ENCODE results near the gene FKBP5. TPM values are rescaled to one million over a fixed set of nuclear protein-coding genes. Genes with fewer than 3 reads are reported as not detected.
A peak's percentile ranks its signal among the peaks of the same experiment; 100 is the strongest.
"Not testable (repeated sequence)": the region's sequence is repeated elsewhere in the genome, so short reads cannot be mapped to it uniquely, and the experiment has no call there.

The FKBP5 gene
- total and polyA plus RNA-seq, 4 donors = 6.9 to 19.9 (median 9.5) TPM

GRCh38 chr6:35694462-35694861 is 5.7 kb upstream of the FKBP5 start:
- H3K4me1 ChIP-seq (ENCODE audit: control insufficient read depth, insufficient read depth, low read length) = no peaks in the 10 kb centered on the region
- H3K27me3 ChIP-seq (ENCODE audit: control insufficient read depth, insufficient read depth, low read length) = no peaks in the 10 kb centered on the region
- H3K4me3 ChIP-seq (ENCODE audit: low read depth, low read length) = no peak overlapping the region
- no CpG with 5 or more reads among the region's 2 CpGs for WGBS (ENCODE audit: insufficient coverage)
- no peaks in the 10 kb centered on the region for H3K36me3 ChIP-seq (ENCODE audit: control insufficient read depth, insufficient read depth, low read length)
- DNase-seq (ENCODE audit: low read depth in 4 of 6, low spot score in 6 of 6) = no peak
- no peaks in the 10 kb centered on the region for H3K9me3 ChIP-seq (ENCODE audit: control insufficient read depth, insufficient read depth, low read length)
- H3K27ac ChIP-seq (ENCODE audit: low read depth, low read length) = no peak overlapping the region

- no peaks in the 10 kb centered on the region for H3K36me3 ChIP-seq (ENCODE audit: control insufficient read depth, insufficient read depth, low read length)
- H3K27ac ChIP-seq (ENCODE audit: low read depth, low read length) = no peak overlapping the region
- H3K4me1 ChIP-seq (ENCODE audit: control insufficient read depth, insufficient read depth, low read length) = peaks cover 11% of the 10 kb centered on the region
- H3K9me3 ChIP-seq (ENCODE audit: control insufficient read depth, insufficient read depth, low read length) = no peaks in the 10 kb centered on the region
- H3K4me3 ChIP-seq (ENCODE audit: low read depth, low read length) = no peak overlapping the region
- H3K27me3 ChIP-seq (ENCODE audit: control insufficient read depth, insufficient read depth, low read length) = peaks cover 13% of the 10 kb centered on the region
- WGBS (ENCODE audit: insufficient coverage) = 57% methylated on average over 10 of the region's 10 CpGs
- DNase-seq (ENCODE audit: low read depth in 4 of 6, low spot score in 6 of 6) = peak in 1 of 6 donors; percentile 9
Observed at GRCh38 chr6:35691027-35691824, 2.5 kb upstream of the FKBP5 start.

GRCh38 chr6:35690484-35690883 is 1.8 kb upstream of the FKBP5 start:
- Histone ChIP-seq H3K4me1 (ENCODE audit: control insufficient read depth, insufficient read depth, low read length) (peaks cover 11% of the 10 kb centered on the region), H3K27ac (ENCODE audit: low read depth, low read length) (no peak overlapping the region), H3K9me3 (ENCODE audit: control insufficient read depth, insufficient read depth, low read length) (no peaks in the 10 kb centered on the region), H3K36me3 (ENCODE audit: control insufficient read depth, insufficient read depth, low read length) (no peaks in the 10 kb centered on the region), H3K27me3 (ENCODE audit: control insufficient read depth, insufficient read depth, low read length) (peaks cover 13% of the 10 kb centered on the region), H3K4me3 (ENCODE audit: low read depth, low read length) (no peak overlapping the region)
- no peak for DNase-seq (ENCODE audit: low read depth in 4 of 6, low spot score in 6 of 6)
- 93% methylated on average over 3 of the region's 9 CpGs for WGBS (ENCODE audit: insufficient coverage)

- not testable (repeated sequence) for H3K4me3 ChIP-seq (ENCODE audit: low read depth, low read length); H3K27ac ChIP-seq (ENCODE audit: low read depth, low read length); H3K9me3 ChIP-seq (ENCODE audit: control insufficient read depth, insufficient read depth, low read length); DNase-seq (ENCODE audit: low read depth in 4 of 6, low spot score in 6 of 6); H3K36me3 ChIP-seq (ENCODE audit: control insufficient read depth, insufficient read depth, low read length)
- 100% methylated on average over 11 of the region's 16 CpGs for WGBS (ENCODE audit: insufficient coverage)
- peaks cover 11% of the 10 kb centered on the region for H3K4me1 ChIP-seq (ENCODE audit: control insufficient read depth, insufficient read depth, low read length)
- peaks cover 13% of the 10 kb centered on the region for H3K27me3 ChIP-seq (ENCODE audit: control insufficient read depth, insufficient read depth, low read length)
Observed at GRCh38 chr6:35690006-35690405, 1.3 kb upstream of the FKBP5 start.

- Histone ChIP-seq H3K4me1 (ENCODE audit: control insufficient read depth, insufficient read depth, low read length) (peaks cover 11% of the 10 kb centered on the region), H3K9me3 (ENCODE audit: control insufficient read depth, insufficient read depth, low read length) (no peaks in the 10 kb centered on the region), H3K27me3 (ENCODE audit: control insufficient read depth, insufficient read depth, low read length) (peaks cover 13% of the 10 kb centered on the region), H3K36me3 (ENCODE audit: control insufficient read depth, insufficient read depth, low read length) (no peaks in the 10 kb centered on the region), H3K4me3 (ENCODE audit: low read depth, low read length) (peak overlapping the region; percentile 58), H3K27ac (ENCODE audit: low read depth, low read length) (peak overlapping the region; percentile 69)
- under 1% methylated on average over 100 of the region's 100 CpGs for WGBS (ENCODE audit: insufficient coverage)
- peak in 2 of 6 donors; percentile 58 to 60 for DNase-seq (ENCODE audit: low read depth in 4 of 6, low spot score in 6 of 6)
Observed at GRCh38 chr6:35687658-35688604, 784 bp downstream of the FKBP5 start.

GRCh38 chr6:35686873-35687555 is 1.7 kb downstream of the FKBP5 start:
- H3K36me3 ChIP-seq (ENCODE audit: control insufficient read depth, insufficient read depth, low read length) = no peaks in the 10 kb centered on the region
- no peak for DNase-seq (ENCODE audit: low read depth in 4 of 6, low spot score in 6 of 6)
- H3K27ac ChIP-seq (ENCODE audit: low read depth, low read length) = peak overlapping the region; percentile 69
- WGBS (ENCODE audit: insufficient coverage) = no CpG with 5 or more reads among the region's 4 CpGs
- peaks cover 11% of the 10 kb centered on the region for H3K4me1 ChIP-seq (ENCODE audit: control insufficient read depth, insufficient read depth, low read length)
- peaks cover 13% of the 10 kb centered on the region for H3K27me3 ChIP-seq (ENCODE audit: control insufficient read depth, insufficient read depth, low read length)
- no peaks in the 10 kb centered on the region for H3K9me3 ChIP-seq (ENCODE audit: control insufficient read depth, insufficient read depth, low read length)
- peak overlapping the region; percentile 58 for H3K4me3 ChIP-seq (ENCODE audit: low read depth, low read length)

GRCh38 chr6:35686436-35686835 is 2.3 kb downstream of the FKBP5 start:
- H3K4me1 ChIP-seq (ENCODE audit: control insufficient read depth, insufficient read depth, low read length) = peaks cover 11% of the 10 kb centered on the region
- H3K4me3 ChIP-seq (ENCODE audit: low read depth, low read length) = no peak overlapping the region
- H3K27ac ChIP-seq (ENCODE audit: low read depth, low read length) = no peak overlapping the region
- no peak for DNase-seq (ENCODE audit: low read depth in 4 of 6, low spot score in 6 of 6)
- no peaks in the 10 kb centered on the region for H3K9me3 ChIP-seq (ENCODE audit: control insufficient read depth, insufficient read depth, low read length)
- WGBS (ENCODE audit: insufficient coverage) = no CpG with 5 or more reads among the region's 2 CpGs
- H3K36me3 ChIP-seq (ENCODE audit: control insufficient read depth, insufficient read depth, low read length) = no peaks in the 10 kb centered on the region
- H3K27me3 ChIP-seq (ENCODE audit: control insufficient read depth, insufficient read depth, low read length) = peaks cover 13% of the 10 kb centered on the region

- no peaks in the 10 kb centered on the region for H3K36me3 ChIP-seq (ENCODE audit: control insufficient read depth, insufficient read depth, low read length)
- peaks cover 13% of the 10 kb centered on the region for H3K27me3 ChIP-seq (ENCODE audit: control insufficient read depth, insufficient read depth, low read length)
- H3K9me3 ChIP-seq (ENCODE audit: control insufficient read depth, insufficient read depth, low read length) = no peaks in the 10 kb centered on the region
- H3K27ac ChIP-seq (ENCODE audit: low read depth, low read length) = no peak overlapping the region
- H3K4me3 ChIP-seq (ENCODE audit: low read depth, low read length) = no peak overlapping the region
- no peak for DNase-seq (ENCODE audit: low read depth in 4 of 6, low spot score in 6 of 6)
- peaks cover 7% of the 10 kb centered on the region for H3K4me1 ChIP-seq (ENCODE audit: control insufficient read depth, insufficient read depth, low read length)
Observed at GRCh38 chr6:35683267-35683666, 5.4 kb downstream of the FKBP5 start.

- WGBS (ENCODE audit: insufficient coverage) = 100% methylated on average over 1 of the region's 1 CpG
- Histone ChIP-seq H3K36me3 (ENCODE audit: control insufficient read depth, insufficient read depth, low read length) (no peaks in the 10 kb centered on the region), H3K4me1 (ENCODE audit: control insufficient read depth, insufficient read depth, low read length) (no peaks in the 10 kb centered on the region), H3K9me3 (ENCODE audit: control insufficient read depth, insufficient read depth, low read length) (no peaks in the 10 kb centered on the region), H3K27me3 (ENCODE audit: control insufficient read depth, insufficient read depth, low read length) (no peaks in the 10 kb centered on the region), H3K4me3 (ENCODE audit: low read depth, low read length) (no peak overlapping the region), H3K27ac (ENCODE audit: low read depth, low read length) (no peak overlapping the region)
- DNase-seq (ENCODE audit: low read depth in 4 of 6, low spot score in 6 of 6) = no peak
Observed at GRCh38 chr6:35681298-35681697, 7.4 kb downstream of the FKBP5 start.

Measured in spinal cord (tissue), 10 donors.